ENCODE data around the gene CAVIN1.

The CAVIN1 gene

GRCh38 chr17:42422958-42423712 lies at the start of gene CAVIN1:
Gene CAVIN1 (minus strand): TSS chr17:42423256. CDS start chr17:42423097, 159 bp downstream.
- H3K36me3 ChIP-seq (ENCODE audit: control insufficient read depth, insufficient read depth, low read length): no peaks in the 10 kb centered on the region
- peak; percentile 85 for DNase-seq (ENCODE audit: low read depth, low spot score)
- no peaks in the 10 kb centered on the region for H3K27me3 ChIP-seq (ENCODE audit: control insufficient read depth, insufficient read depth, low read length)
- H3K4me3 ChIP-seq (ENCODE audit: low read length): peak within 1 kb of the TSS; percentile 64; the same call in 1 of the 2 replicates
- H3K27ac ChIP-seq (ENCODE audit: low read length): no peak within 1 kb of the TSS
- 0 out of 2 replicates have a peak, but pooled peaks cover 3% of the 10 kb centered on the region for H3K4me1 ChIP-seq (ENCODE audit: control insufficient read depth, insufficient read depth, low read length)
- no peaks in the 10 kb centered on the region for H3K9me3 ChIP-seq (ENCODE audit: control insufficient read depth, insufficient read depth, low read length)
- WGBS (ENCODE audit: insufficient coverage, insufficient read length): no CpG with 5 or more reads among the region's 58 CpGs

DNA sequence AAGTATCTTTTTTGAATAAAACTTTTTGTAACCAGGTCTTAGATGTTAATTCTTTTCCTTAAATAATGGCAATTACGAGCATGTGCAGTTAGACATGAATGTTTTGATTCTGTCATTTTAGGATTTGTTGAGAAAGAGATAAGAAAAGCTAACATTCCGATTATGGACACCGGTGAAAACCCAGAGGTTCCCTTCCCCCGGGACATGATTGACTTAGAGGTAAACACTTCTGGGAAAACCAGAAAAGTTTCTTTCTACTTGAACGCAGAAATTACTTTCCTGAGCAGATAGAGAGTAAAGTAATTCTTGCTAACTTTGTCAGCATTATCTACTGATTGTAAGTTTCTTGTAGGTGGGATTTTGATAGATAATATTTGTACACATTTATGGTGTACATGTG lies 44.8 kb upstream of the CAVIN1 start:
- no peaks in the 10 kb centered on the region for H3K27me3 ChIP-seq (ENCODE audit: control insufficient read depth, insufficient read depth, low read length)
- peaks cover 2% of the 10 kb centered on the region; the same call in 1 of the 2 replicates for H3K36me3 ChIP-seq (ENCODE audit: control insufficient read depth, insufficient read depth, low read length)
- H3K9me3 ChIP-seq (ENCODE audit: control insufficient read depth, insufficient read depth, low read length): no peaks in the 10 kb centered on the region
- WGBS (ENCODE audit: insufficient coverage, insufficient read length): no CpG with 5 or more reads among the region's 5 CpGs
- no peak overlapping the region for H3K4me3 ChIP-seq (ENCODE audit: low read length)
- DNase-seq (ENCODE audit: low read depth, low spot score): no peak
- no peak overlapping the region for H3K27ac ChIP-seq (ENCODE audit: low read length)
- no peaks in the 10 kb centered on the region for H3K4me1 ChIP-seq (ENCODE audit: control insufficient read depth, insufficient read depth, low read length)

GRCh38 chr17:42463976-42464400 lies 40.9 kb upstream of the CAVIN1 start:
- no peaks in the 10 kb centered on the region for H3K27me3 ChIP-seq (ENCODE audit: control insufficient read depth, insufficient read depth, low read length)
- H3K4me1 ChIP-seq (ENCODE audit: control insufficient read depth, insufficient read depth, low read length): no peaks in the 10 kb centered on the region; the same call in 1 of the 2 replicates
- no peak overlapping the region for H3K27ac ChIP-seq (ENCODE audit: low read length)
- no CpG with 5 or more reads among the region's 4 CpGs for WGBS (ENCODE audit: insufficient coverage, insufficient read length)
- no peaks in the 10 kb centered on the region; the same call in 1 of the 2 replicates for H3K36me3 ChIP-seq (ENCODE audit: control insufficient read depth, insufficient read depth, low read length)
- no peaks in the 10 kb centered on the region for H3K9me3 ChIP-seq (ENCODE audit: control insufficient read depth, insufficient read depth, low read length)
- DNase-seq (ENCODE audit: low read depth, low spot score): no peak
- no peak overlapping the region for H3K4me3 ChIP-seq (ENCODE audit: low read length)

DNA sequence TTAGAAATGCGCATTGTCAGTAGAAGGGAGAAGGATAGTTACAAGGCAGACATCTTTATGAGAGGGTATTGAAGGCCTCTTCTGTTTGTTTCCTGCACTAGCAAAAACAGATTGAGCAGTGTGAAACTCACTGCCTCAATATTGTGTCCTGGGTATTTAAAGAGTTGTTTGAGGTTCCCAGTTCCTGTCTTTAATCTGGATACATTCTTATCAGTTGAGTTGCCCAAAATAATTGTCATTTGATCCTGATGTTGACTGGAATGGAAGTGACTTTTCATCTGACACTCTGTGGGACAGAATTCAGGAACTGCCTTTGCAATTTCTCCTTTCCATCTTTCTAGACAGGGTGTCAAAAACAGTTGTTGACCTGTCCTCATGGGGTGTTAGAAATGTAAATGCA lies 37.3 kb upstream of the CAVIN1 start:
- no peaks in the 10 kb centered on the region for H3K9me3 ChIP-seq (ENCODE audit: control insufficient read depth, insufficient read depth, low read length)
- no peaks in the 10 kb centered on the region for H3K36me3 ChIP-seq (ENCODE audit: control insufficient read depth, insufficient read depth, low read length)
- no CpG with 5 or more reads among the region's 1 CpG for WGBS (ENCODE audit: insufficient coverage, insufficient read length)
- H3K4me3 ChIP-seq (ENCODE audit: low read length): no peak overlapping the region
- no peaks in the 10 kb centered on the region; the same call in 1 of the 2 replicates for H3K4me1 ChIP-seq (ENCODE audit: control insufficient read depth, insufficient read depth, low read length)
- H3K27me3 ChIP-seq (ENCODE audit: control insufficient read depth, insufficient read depth, low read length): no peaks in the 10 kb centered on the region
- DNase-seq (ENCODE audit: low read depth, low spot score): no peak
- H3K27ac ChIP-seq (ENCODE audit: low read length): no peak overlapping the region

- no peak for DNase-seq (ENCODE audit: low read depth, low spot score)
- no CpG with 5 or more reads among the region's 6 CpGs for WGBS (ENCODE audit: insufficient coverage, insufficient read length)
- Histone ChIP-seq H3K4me1 (ENCODE audit: control insufficient read depth, insufficient read depth, low read length) (no peaks in the 10 kb centered on the region; the same call in 1 of the 2 replicates), H3K27me3 (ENCODE audit: control insufficient read depth, insufficient read depth, low read length) (no peaks in the 10 kb centered on the region), H3K36me3 (ENCODE audit: control insufficient read depth, insufficient read depth, low read length) (no peaks in the 10 kb centered on the region), H3K4me3 (ENCODE audit: low read length) (no peak overlapping the region), H3K9me3 (ENCODE audit: control insufficient read depth, insufficient read depth, low read length) (no peaks in the 10 kb centered on the region), H3K27ac (ENCODE audit: low read length) (no peak overlapping the region)
These were observed 36.8 kb upstream of the CAVIN1 start for GRCh38 chr17:42459801-42460281.

- H3K9me3 ChIP-seq (ENCODE audit: control insufficient read depth, insufficient read depth, low read length): no peaks in the 10 kb centered on the region
- H3K4me1 ChIP-seq (ENCODE audit: control insufficient read depth, insufficient read depth, low read length): no peaks in the 10 kb centered on the region; the same call in 1 of the 2 replicates
- no peak for DNase-seq (ENCODE audit: low read depth, low spot score)
- no peaks in the 10 kb centered on the region for H3K36me3 ChIP-seq (ENCODE audit: control insufficient read depth, insufficient read depth, low read length)
- peak overlapping the region; percentile 60; the same call in 1 of the 2 replicates for H3K4me3 ChIP-seq (ENCODE audit: low read length)
- H3K27me3 ChIP-seq (ENCODE audit: control insufficient read depth, insufficient read depth, low read length): no peaks in the 10 kb centered on the region
- WGBS (ENCODE audit: insufficient coverage, insufficient read length): no CpG with 5 or more reads among the region's 11 CpGs
- H3K27ac ChIP-seq (ENCODE audit: low read length): no peak overlapping the region
These were observed 36.3 kb upstream of the CAVIN1 start for GRCh38 chr17:42459256-42459800.

DNA sequence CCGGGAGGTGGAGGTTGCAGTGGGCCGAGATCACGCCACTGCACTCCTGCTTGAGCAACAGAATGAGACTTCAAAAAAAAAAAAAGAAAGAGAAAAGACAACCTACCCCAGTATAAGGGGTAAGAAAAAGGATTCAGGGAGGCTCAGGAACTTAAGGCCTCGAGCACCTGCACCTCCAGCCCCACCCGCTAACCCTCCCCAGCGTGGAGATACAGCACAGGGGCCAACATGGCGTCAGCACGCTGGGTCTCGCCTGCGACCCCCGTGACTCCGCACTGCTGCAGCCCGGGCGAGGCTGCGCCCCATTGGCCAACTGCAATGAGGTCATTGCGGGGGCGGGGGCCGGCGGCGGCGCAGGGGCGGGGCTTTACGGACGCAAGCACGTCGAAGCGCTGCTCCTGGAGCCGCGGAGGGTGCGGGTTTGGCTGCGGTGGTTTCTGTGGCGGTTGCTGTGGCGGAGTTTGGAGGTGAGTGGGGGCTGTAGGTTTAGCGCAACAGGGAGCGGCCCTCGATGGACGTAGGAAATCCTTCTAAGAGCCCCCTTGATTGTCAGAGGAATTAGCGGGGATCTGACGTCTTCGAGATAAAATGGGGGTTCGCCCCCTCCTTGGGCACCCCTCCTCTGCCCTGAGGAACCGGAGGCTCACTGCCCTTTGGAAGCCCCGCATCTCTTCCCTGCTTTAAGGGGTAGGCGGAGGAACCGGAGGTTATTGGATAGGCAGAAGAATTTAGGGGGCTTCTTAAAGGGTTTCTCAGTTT lies 35.6 kb upstream of the CAVIN1 start, which contains the start of gene ATP6V0A1:
TSS of gene ATP6V0A1 (plus strand) at position 382 of the 759 bp plus-strand sequence. CDS start 2,017 bp downstream, outside the sequence.
- Histone ChIP-seq H3K4me1 (ENCODE audit: control insufficient read depth, insufficient read depth, low read length) (no peaks in the 10 kb centered on the region; the same call in 1 of the 2 replicates), H3K4me3 (ENCODE audit: low read length) (peak within 1 kb of the TSS; percentile 60), H3K9me3 (ENCODE audit: control insufficient read depth, insufficient read depth, low read length) (no peaks in the 10 kb centered on the region), H3K27ac (ENCODE audit: low read length) (no peak within 1 kb of the TSS), H3K27me3 (ENCODE audit: control insufficient read depth, insufficient read depth, low read length) (no peaks in the 10 kb centered on the region), H3K36me3 (ENCODE audit: control insufficient read depth, insufficient read depth, low read length) (no peaks in the 10 kb centered on the region)
- peak; percentile 68 for DNase-seq (ENCODE audit: low read depth, low spot score)
- WGBS (ENCODE audit: insufficient coverage, insufficient read length): no CpG with 5 or more reads among the region's 45 CpGs

DNA sequence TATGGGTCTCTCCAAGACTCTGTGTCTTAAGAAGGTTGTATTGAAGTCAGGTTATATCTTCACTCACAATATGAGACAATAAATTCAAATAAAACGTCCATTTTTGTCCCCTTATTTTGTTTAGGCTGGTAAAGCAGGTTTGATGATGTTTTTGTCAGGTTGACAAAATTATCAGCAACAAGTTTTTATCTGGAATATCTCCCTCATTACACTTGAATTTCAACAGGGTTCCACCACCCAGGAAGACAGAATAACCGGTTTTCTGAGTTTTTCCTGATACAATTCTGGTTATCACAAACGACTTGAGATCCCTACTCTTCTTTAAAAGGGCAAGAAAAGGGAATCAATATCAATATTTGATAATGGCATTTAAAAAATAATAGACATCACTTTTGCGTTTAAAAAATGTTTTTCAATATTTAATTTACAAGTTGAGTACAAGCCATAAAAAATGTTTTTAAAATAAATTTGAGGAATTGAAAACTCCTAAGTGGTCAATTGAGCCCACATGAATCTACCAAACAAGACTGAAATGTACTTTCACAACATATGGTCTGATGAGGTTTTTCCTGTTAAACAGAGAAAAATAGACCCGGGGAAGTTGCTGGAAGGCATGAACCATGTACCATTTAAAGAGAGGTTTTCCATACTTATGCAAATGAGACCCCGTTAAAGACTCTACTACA lies 34.2 kb upstream of the CAVIN1 start:
- WGBS (ENCODE audit: insufficient coverage, insufficient read length): no CpG with 5 or more reads among the region's 6 CpGs
- no peaks in the 10 kb centered on the region for H3K9me3 ChIP-seq (ENCODE audit: control insufficient read depth, insufficient read depth, low read length)
- no peak overlapping the region for H3K27ac ChIP-seq (ENCODE audit: low read length)
- H3K4me3 ChIP-seq (ENCODE audit: low read length): no peak overlapping the region
- H3K4me1 ChIP-seq (ENCODE audit: control insufficient read depth, insufficient read depth, low read length): no peaks in the 10 kb centered on the region; the same call in 1 of the 2 replicates
- H3K27me3 ChIP-seq (ENCODE audit: control insufficient read depth, insufficient read depth, low read length): no peaks in the 10 kb centered on the region
- DNase-seq (ENCODE audit: low read depth, low spot score): no peak
- no peaks in the 10 kb centered on the region for H3K36me3 ChIP-seq (ENCODE audit: control insufficient read depth, insufficient read depth, low read length)

- no peak overlapping the region for H3K27ac ChIP-seq (ENCODE audit: low read length)
- no peaks in the 10 kb centered on the region for H3K27me3 ChIP-seq (ENCODE audit: control insufficient read depth, insufficient read depth, low read length)
- H3K36me3 ChIP-seq (ENCODE audit: control insufficient read depth, insufficient read depth, low read length): no peaks in the 10 kb centered on the region
- no peak for DNase-seq (ENCODE audit: low read depth, low spot score)
- no CpG with 5 or more reads among the region's 5 CpGs for WGBS (ENCODE audit: insufficient coverage, insufficient read length)
- no peak overlapping the region for H3K4me3 ChIP-seq (ENCODE audit: low read length)
- H3K4me1 ChIP-seq (ENCODE audit: control insufficient read depth, insufficient read depth, low read length): no peaks in the 10 kb centered on the region; the same call in 1 of the 2 replicates
- H3K9me3 ChIP-seq (ENCODE audit: control insufficient read depth, insufficient read depth, low read length): no peaks in the 10 kb centered on the region
These were observed 33.4 kb upstream of the CAVIN1 start for GRCh38 chr17:42456223-42457106.

Measured in iPS DF 6.9 (cell line).